OCI-LY1 (cell line): Measurements from ENCODE around the gene GLMP.

Experiments used
- CTCF ChIP-seq: fragments of 200-600 bp; sonication (generic), shearing (Covaris generic); IDR thresholded peaks from 2 replicates; pipeline ENCODE4 v1.5.1; 2017; ENCODE audit warnings: mild to moderate bottlenecking, antibody characterized with exemption, low read length, moderate library complexity, mixed read lengths
- EZH2 ChIP-seq: fragments of 200-600 bp; sonication (generic), shearing (Covaris generic); IDR thresholded peaks from 2 replicates; pipeline ENCODE4 v1.8.0; 2017; ENCODE audit warnings: borderline replicate concordance, mixed run types, mild to moderate bottlenecking, antibody characterized with exemption, low read length, moderate library complexity, mixed read lengths

DNA sequence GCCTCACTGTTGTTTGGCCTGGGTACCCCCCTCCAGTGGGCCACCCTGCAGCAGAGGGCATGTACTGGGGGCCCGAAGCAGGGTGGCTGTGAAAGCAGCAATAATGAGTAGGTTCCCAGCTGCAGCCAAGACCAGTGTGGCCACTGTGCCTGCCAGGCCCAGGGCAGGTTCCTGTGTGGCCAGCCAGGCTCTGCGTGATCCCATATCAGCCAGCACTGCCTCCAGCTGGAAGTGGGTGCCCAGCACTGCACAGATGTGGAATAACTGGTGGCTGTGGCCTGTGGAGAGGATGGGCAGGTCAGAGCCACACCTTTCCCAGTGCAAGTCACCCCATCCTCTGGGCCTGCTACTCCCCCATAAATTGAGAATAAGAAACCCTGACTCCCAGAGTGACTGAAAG is 51.4 kb downstream of the GLMP start:
- TF ChIP-seq CTCF (no peak), EZH2 (no peak)
